Stimulated activated naive CD8-positive, alpha-beta T cell treated with anti-CD3 and anti-CD28 coated beads, Interleukin-15, Interleukin-2, amounts not matched to agents 100 ng/mL and 50 ng/mL, for 24 hours (primary cell): ENCODE measurements around the gene CNOT8.
"Not testable (repeated sequence)": the region's sequence is repeated elsewhere in the genome, so short reads cannot be mapped to it uniquely, and the experiment has no call there.

Source experiments
- H3K27ac Mint-ChIP-seq: one replicate; pipeline ENCODE4 v1.8.0; 2021; ENCODE audit warnings: mild to moderate bottlenecking, mixed read lengths
- H3K27me3 Mint-ChIP-seq: one replicate; pipeline ENCODE4 v1.8.0; 2021; ENCODE audit warnings: mixed read lengths
- H3K36me3 Mint-ChIP-seq: one replicate; pipeline ENCODE4 v1.8.0; 2021; ENCODE audit warnings: low read depth, mixed read lengths
- H3K4me1 Mint-ChIP-seq: one replicate; pipeline ENCODE4 v1.8.0; 2021; ENCODE audit warnings: low read depth, mixed read lengths
- H3K4me3 Mint-ChIP-seq: one replicate; pipeline ENCODE4 v1.8.0; 2021; ENCODE audit warnings: mild to moderate bottlenecking, mixed read lengths
- H3K9me3 Mint-ChIP-seq: one replicate; pipeline ENCODE4 v1.8.0; 2021; ENCODE audit warnings: mixed read lengths

The CNOT8 gene

DNA sequence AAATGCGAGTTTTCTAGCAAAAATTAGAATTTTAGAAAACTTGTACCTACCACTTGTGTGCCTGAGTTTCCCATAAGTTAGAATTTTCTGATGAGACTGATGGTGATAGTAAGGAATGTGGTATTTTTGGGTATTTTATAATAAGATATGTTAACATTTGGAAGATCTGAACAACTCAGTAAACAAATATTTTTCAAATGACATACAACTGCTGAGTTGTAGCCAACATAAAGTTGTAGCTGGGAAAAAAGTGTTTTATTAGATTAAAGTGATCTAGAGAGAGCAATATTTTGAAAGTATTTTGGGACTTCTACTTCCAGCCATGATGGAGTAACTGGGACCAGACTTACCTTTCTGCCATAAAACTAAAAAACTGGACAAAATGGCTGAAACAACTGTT is 41.6 kb downstream of the CNOT8 start:
- Mint-ChIP-seq H3K4me1 (no peaks in the 10 kb centered on the region), H3K4me3 (no peak overlapping the region), H3K27ac (no peak overlapping the region), H3K9me3 (no peaks in the 10 kb centered on the region), H3K36me3 (peaks cover 80% of the 10 kb centered on the region), H3K27me3 (no peaks in the 10 kb centered on the region)

- Mint-ChIP-seq H3K36me3 (peaks cover 69% of the 10 kb centered on the region), H3K4me1 (no peaks in the 10 kb centered on the region)
These were observed 42.8 kb downstream of the CNOT8 start for GRCh38 chr5:154901276-154901675.

GRCh38 chr5:154901913-154902312 is 43.5 kb downstream of the CNOT8 start:
- no peak overlapping the region for H3K27ac Mint-ChIP-seq
- H3K4me3 Mint-ChIP-seq: no peak overlapping the region
- H3K36me3 Mint-ChIP-seq: peaks cover 68% of the 10 kb centered on the region
- no peaks in the 10 kb centered on the region for H3K4me1 Mint-ChIP-seq
- H3K9me3 Mint-ChIP-seq: no peaks in the 10 kb centered on the region
- no peaks in the 10 kb centered on the region for H3K27me3 Mint-ChIP-seq

More at GRCh38 chr5:154901276-154901675, 42.8 kb downstream of the CNOT8 start:
- Mint-ChIP-seq H3K27me3 (no peaks in the 10 kb centered on the region), H3K27ac (no peak overlapping the region), H3K4me3 (no peak overlapping the region), H3K9me3 (no peaks in the 10 kb centered on the region)

DNA sequence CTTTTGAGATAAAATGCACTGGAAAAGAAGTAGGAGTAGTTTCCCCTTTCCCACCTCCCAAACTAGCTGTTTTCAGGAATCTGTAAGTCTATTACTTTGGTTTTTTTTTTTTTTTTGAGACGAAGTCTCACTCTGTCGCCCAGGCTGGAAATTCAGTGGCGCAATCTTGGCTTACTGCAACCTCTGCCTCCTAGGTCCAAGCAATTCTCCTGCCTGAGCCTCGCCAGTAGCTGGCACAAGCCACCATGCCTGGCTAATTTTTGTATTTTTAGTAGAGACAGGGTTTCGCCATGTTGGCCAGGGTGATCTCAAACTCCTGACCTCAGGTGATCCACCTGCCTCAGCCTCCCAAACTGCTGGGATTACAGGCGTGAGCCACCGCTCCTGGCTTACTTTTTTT is 47.2 kb downstream of the CNOT8 start:
- H3K9me3 Mint-ChIP-seq, H3K4me3 Mint-ChIP-seq, H3K4me1 Mint-ChIP-seq, H3K27me3 Mint-ChIP-seq, H3K27ac Mint-ChIP-seq: not testable (repeated sequence)
- peaks cover 65% of the 10 kb centered on the region for H3K36me3 Mint-ChIP-seq

DNA sequence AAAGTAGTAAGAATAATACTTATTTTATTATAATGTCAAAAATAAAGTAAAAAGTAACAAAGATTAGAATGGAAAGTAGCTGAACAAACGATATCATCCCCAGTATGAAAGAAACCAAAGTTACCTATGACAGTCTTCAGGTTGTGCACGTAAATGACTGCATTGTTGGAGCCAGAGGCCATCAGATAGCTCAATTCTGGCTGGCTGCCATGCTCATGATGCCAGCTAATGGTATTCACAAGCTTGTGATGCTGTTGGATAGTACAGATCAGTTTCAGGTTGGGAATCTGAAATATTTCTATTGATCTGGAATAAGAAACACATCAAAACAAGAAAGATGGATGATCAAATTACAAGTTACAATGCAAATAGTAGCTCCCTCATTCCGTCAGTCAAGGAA is 58.4 kb downstream of the CNOT8 start:
- Mint-ChIP-seq H3K36me3 (peaks cover 76% of the 10 kb centered on the region), H3K27ac (no peak overlapping the region), H3K4me3 (no peak overlapping the region), H3K4me1 (no peaks in the 10 kb centered on the region), H3K9me3 (no peaks in the 10 kb centered on the region), H3K27me3 (no peaks in the 10 kb centered on the region)

- H3K27me3 Mint-ChIP-seq: no peaks in the 10 kb centered on the region
- H3K4me1 Mint-ChIP-seq: no peaks in the 10 kb centered on the region
- peaks cover 68% of the 10 kb centered on the region for H3K36me3 Mint-ChIP-seq
- no peaks in the 10 kb centered on the region for H3K9me3 Mint-ChIP-seq
- no peak overlapping the region for H3K27ac Mint-ChIP-seq
- no peak overlapping the region for H3K4me3 Mint-ChIP-seq
These were observed 59.3 kb downstream of the CNOT8 start for GRCh38 chr5:154917757-154918156.

GRCh38 chr5:154923441-154924430 is 65.3 kb downstream of the CNOT8 start:
- Mint-ChIP-seq H3K27me3 (no peaks in the 10 kb centered on the region), H3K9me3 (no peaks in the 10 kb centered on the region), H3K27ac (no peak overlapping the region), H3K4me3 (no peak overlapping the region), H3K4me1 (no peaks in the 10 kb centered on the region), H3K36me3 (peaks cover 79% of the 10 kb centered on the region)
